Panc1 (cell line): Measurements from ENCODE around the gene COL27A1.

Experiments used
- POLR2AphosphoS5 ChIP-seq: IDR thresholded peaks from 2 replicates; pipeline ENCODE4 v1.6.1; 2012; ENCODE audit warnings: mild to moderate bottlenecking, low read depth, low read length, moderate library complexity
- SIN3A ChIP-seq: IDR thresholded peaks from 2 replicates; pipeline ENCODE4 v1.6.1; 2012; ENCODE audit warnings: low read depth, mild to moderate bottlenecking, low read length, moderate library complexity, borderline replicate concordance; ENCODE audit not compliant: insufficient read depth
- TCF7L2 ChIP-seq: IDR thresholded peaks from 2 replicates; pipeline ENCODE4 v1.6.1; 2011; ENCODE audit warnings: mild to moderate bottlenecking, low read depth, low read length, inconsistent platforms
- TF ChIP-seq, protein P1 (sequence below): fragments of 450-650 bp; IDR thresholded peaks from 2 replicates; pipeline ENCODE4 v1.5.1; 2017; ENCODE audit warnings: mild to moderate bottlenecking
- TF ChIP-seq, protein P2 (sequence below), 2 experiments: IDR thresholded peaks; 2 replicates each; pipeline ENCODE4 v1.6.1; 2011 to 2012; ENCODE audit warnings: low read depth in 2 of 2, control low read depth in 1 of 2, low read length in 1 of 2, mild to moderate bottlenecking in 1 of 2, moderate library complexity in 1 of 2; ENCODE audit not compliant: insufficient read depth in 1 of 2

DNA sequence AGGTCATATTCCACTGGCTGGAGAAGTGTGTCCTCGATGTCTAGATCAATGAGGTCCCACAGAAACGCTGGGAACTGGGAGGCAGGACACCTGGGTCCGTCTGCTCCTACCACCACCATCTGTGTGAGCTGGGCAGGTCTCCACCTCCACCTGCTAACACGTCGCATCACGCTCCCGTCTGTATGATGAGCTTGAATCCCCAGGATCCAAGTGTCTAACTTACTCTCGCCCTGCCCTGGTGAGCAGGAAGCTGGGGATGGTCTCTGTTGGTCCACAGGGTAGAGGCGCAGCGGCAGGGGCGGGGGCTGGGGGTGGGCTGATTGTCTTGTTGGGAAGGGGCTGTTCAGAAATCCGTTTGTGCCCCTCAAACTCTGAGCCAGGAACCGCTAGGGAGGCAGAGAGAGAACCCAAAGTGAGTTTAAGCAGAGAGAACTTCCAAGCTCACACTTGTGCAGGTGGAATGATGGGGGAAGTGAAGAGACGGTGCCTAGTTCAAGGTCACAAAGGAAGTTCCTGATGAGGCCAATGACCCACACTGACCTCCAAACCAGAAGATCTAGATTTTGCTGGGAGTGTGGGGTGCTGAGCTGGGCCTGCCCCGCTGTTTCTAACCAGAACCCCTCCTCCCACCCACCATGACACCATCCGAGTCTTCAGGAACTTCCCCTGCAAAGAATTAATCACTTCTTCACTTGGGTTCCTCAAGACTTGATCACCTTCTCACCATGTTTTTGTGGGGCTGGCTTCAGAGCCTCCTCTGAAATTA, 195.5 kb downstream of the COL27A1 start:
- TF ChIP-seq, protein P1, sequence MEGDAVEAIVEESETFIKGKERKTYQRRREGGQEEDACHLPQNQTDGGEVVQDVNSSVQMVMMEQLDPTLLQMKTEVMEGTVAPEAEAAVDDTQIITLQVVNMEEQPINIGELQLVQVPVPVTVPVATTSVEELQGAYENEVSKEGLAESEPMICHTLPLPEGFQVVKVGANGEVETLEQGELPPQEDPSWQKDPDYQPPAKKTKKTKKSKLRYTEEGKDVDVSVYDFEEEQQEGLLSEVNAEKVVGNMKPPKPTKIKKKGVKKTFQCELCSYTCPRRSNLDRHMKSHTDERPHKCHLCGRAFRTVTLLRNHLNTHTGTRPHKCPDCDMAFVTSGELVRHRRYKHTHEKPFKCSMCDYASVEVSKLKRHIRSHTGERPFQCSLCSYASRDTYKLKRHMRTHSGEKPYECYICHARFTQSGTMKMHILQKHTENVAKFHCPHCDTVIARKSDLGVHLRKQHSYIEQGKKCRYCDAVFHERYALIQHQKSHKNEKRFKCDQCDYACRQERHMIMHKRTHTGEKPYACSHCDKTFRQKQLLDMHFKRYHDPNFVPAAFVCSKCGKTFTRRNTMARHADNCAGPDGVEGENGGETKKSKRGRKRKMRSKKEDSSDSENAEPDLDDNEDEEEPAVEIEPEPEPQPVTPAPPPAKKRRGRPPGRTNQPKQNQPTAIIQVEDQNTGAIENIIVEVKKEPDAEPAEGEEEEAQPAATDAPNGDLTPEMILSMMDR = no peak
- TF ChIP-seq POLR2AphosphoS5 (no peak), SIN3A (no peak), TCF7L2 (no peak)
- TF ChIP-seq, protein P2, sequence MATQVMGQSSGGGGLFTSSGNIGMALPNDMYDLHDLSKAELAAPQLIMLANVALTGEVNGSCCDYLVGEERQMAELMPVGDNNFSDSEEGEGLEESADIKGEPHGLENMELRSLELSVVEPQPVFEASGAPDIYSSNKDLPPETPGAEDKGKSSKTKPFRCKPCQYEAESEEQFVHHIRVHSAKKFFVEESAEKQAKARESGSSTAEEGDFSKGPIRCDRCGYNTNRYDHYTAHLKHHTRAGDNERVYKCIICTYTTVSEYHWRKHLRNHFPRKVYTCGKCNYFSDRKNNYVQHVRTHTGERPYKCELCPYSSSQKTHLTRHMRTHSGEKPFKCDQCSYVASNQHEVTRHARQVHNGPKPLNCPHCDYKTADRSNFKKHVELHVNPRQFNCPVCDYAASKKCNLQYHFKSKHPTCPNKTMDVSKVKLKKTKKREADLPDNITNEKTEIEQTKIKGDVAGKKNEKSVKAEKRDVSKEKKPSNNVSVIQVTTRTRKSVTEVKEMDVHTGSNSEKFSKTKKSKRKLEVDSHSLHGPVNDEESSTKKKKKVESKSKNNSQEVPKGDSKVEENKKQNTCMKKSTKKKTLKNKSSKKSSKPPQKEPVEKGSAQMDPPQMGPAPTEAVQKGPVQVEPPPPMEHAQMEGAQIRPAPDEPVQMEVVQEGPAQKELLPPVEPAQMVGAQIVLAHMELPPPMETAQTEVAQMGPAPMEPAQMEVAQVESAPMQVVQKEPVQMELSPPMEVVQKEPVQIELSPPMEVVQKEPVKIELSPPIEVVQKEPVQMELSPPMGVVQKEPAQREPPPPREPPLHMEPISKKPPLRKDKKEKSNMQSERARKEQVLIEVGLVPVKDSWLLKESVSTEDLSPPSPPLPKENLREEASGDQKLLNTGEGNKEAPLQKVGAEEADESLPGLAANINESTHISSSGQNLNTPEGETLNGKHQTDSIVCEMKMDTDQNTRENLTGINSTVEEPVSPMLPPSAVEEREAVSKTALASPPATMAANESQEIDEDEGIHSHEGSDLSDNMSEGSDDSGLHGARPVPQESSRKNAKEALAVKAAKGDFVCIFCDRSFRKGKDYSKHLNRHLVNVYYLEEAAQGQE (IDR thresholded peaks at IDR 0.05; ENCODE audit: insufficient read depth in 1 of 2, low read depth in 2 of 2, low read length in 1 of 2) = no peak
